Esophagus muscularis mucosa (tissue), 3 donors: Measurements from ENCODE around the gene PLA1A.

ENCODE experiments used
- POLR2A ChIP-seq: fragments of 450-650 bp; IDR thresholded peaks from one replicate; pipeline ENCODE4 v1.6.1; 2017; ENCODE audit warnings: antibody characterized with exemption, moderate library complexity, mild to moderate bottlenecking, low read depth
- TF ChIP-seq, protein P1 (sequence below), 3 experiments: fragments of 200-600 bp in 2 of 3; fragments of 450-650 bp in 1 of 3; sonication (generic) in 2 of 3; IDR thresholded peaks; one replicate each; pipeline ENCODE4 v1.5.1; 2017 to 2019; ENCODE audit warnings: antibody characterized with exemption in 3 of 3, mild to moderate bottlenecking in 2 of 3, moderate library complexity in 1 of 3

DNA sequence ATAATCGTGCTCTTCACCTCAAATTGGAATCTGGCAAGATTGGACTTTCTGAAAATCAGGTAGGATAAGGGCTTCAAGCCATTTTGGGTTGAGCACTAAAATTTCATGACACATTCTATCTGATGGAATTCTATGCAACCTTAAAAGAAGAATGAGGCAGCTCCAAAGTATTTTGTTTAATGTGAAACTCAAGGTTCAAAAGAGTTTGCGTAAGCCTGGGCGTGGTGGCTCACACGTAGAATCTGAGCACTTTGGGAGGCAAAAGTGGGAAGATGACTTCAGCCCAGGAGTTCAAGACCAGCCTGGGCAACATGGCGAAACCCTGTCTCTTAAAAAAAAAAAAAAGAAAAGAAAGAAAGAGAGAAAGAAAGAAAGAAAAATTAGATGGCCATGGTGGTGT is 3.6 kb upstream of the PLA1A start:
- TF ChIP-seq, protein P1, sequence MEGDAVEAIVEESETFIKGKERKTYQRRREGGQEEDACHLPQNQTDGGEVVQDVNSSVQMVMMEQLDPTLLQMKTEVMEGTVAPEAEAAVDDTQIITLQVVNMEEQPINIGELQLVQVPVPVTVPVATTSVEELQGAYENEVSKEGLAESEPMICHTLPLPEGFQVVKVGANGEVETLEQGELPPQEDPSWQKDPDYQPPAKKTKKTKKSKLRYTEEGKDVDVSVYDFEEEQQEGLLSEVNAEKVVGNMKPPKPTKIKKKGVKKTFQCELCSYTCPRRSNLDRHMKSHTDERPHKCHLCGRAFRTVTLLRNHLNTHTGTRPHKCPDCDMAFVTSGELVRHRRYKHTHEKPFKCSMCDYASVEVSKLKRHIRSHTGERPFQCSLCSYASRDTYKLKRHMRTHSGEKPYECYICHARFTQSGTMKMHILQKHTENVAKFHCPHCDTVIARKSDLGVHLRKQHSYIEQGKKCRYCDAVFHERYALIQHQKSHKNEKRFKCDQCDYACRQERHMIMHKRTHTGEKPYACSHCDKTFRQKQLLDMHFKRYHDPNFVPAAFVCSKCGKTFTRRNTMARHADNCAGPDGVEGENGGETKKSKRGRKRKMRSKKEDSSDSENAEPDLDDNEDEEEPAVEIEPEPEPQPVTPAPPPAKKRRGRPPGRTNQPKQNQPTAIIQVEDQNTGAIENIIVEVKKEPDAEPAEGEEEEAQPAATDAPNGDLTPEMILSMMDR (IDR thresholded peaks at IDR 0.05), result no peak
- no peak for TF ChIP-seq POLR2A
